Liver (tissue), 9 donors: ENCODE data around the gene PRKD1. TPM values are rescaled to one million over a fixed set of nuclear protein-coding genes. Genes with fewer than 3 reads are reported as not detected.

Source experiments
- DNase-seq: peaks from one replicate; pipeline ENCODE4 v3.0.0-alpha.2; 2017; ENCODE audit warnings: low spot score
- H3K27ac ChIP-seq, 2 donors: one replicate each; pipeline ENCODE4 v1.7.0; 2013; ENCODE audit warnings: inconsistent platforms in 2 of 2, low read length in 2 of 2, control low read depth in 1 of 2, low read depth in 1 of 2, mild to moderate bottlenecking in 1 of 2
- H3K27me3 ChIP-seq, 4 donors: one replicate each; pipeline versions ENCODE4 v1.6.1 to v1.7.0; 2013; ENCODE audit warnings: low read length in 3 of 4, inconsistent platforms in 1 of 4, mild to moderate bottlenecking in 1 of 4, moderate library complexity in 1 of 4; ENCODE audit not compliant: control insufficient read depth in 4 of 4, insufficient read depth in 4 of 4
- H3K36me3 ChIP-seq, 4 donors: one replicate each; pipeline versions ENCODE4 v1.6.1 to v1.7.0; 2013; ENCODE audit warnings: low read length in 3 of 4, mild to moderate bottlenecking in 3 of 4, low read depth in 1 of 4, moderate library complexity in 1 of 4; ENCODE audit not compliant: control insufficient read depth in 4 of 4, insufficient read depth in 3 of 4
- H3K4me1 ChIP-seq, 4 donors: one replicate each; pipeline versions ENCODE4 v1.6.1 to v1.7.0; 2013; ENCODE audit warnings: low read length in 3 of 4, mild to moderate bottlenecking in 3 of 4, moderate library complexity in 1 of 4; ENCODE audit not compliant: control insufficient read depth in 4 of 4, insufficient read depth in 4 of 4
- H3K4me3 ChIP-seq, 3 donors: one replicate each; pipeline versions ENCODE4 v1.6.1 to v1.7.0; 2013; ENCODE audit warnings: low read length in 3 of 3, control low read depth in 1 of 3, low read depth in 1 of 3, mild to moderate bottlenecking in 1 of 3
- H3K9ac ChIP-seq, 2 donors: one replicate each; pipeline ENCODE4 v1.7.0; 2013; ENCODE audit warnings: low read length in 2 of 2, mild to moderate bottlenecking in 2 of 2, moderate library complexity in 2 of 2, control low read depth in 1 of 2, low read depth in 1 of 2
- H3K9me3 ChIP-seq, 4 donors: one replicate each; pipeline versions ENCODE4 v1.6.1 to v1.7.0; 2013; ENCODE audit warnings: low read length in 3 of 4; ENCODE audit not compliant: control insufficient read depth in 4 of 4
- ATF3 ChIP-seq: IDR thresholded peaks from 2 replicates; pipeline ENCODE4 v1.6.1; 2016; ENCODE audit warnings: antibody characterized with exemption
- CTCF ChIP-seq: fragments of 150-350 bp; IDR thresholded peaks from 2 replicates; pipeline ENCODE4 v1.5.1; 2017; ENCODE audit warnings: improper control_type of control experiment, low read depth, low read length; ENCODE audit not compliant: missing input control
- EGR1 ChIP-seq, 2 donors: IDR thresholded peaks; 2 replicates each; pipeline ENCODE4 v1.6.1; 2016 to 2018; ENCODE audit warnings: antibody characterized with exemption in 2 of 2, low read depth in 2 of 2
- FOXA1 ChIP-seq: IDR thresholded peaks from 2 replicates; pipeline ENCODE4 v1.6.1; 2016; ENCODE audit warnings: antibody characterized with exemption
- FOXA2 ChIP-seq: IDR thresholded peaks from 2 replicates; pipeline ENCODE4 v1.6.1; 2016; ENCODE audit warnings: antibody characterized with exemption
- GABPA ChIP-seq, 2 donors: IDR thresholded peaks in 1 of 2; conservative IDR thresholded peaks in 1 of 2; 2 replicates each; pipeline ENCODE4 v1.6.1; 2016; ENCODE audit warnings: antibody characterized with exemption in 2 of 2, mild to moderate bottlenecking in 1 of 2, moderate library complexity in 1 of 2
- HNF4A ChIP-seq, 2 donors: conservative IDR thresholded peaks; 2 replicates each; pipeline ENCODE4 v1.6.1; 2016; ENCODE audit warnings: antibody characterized with exemption in 2 of 2, mild to moderate bottlenecking in 2 of 2
- HNF4G ChIP-seq: IDR thresholded peaks from 2 replicates; pipeline ENCODE4 v1.6.1; 2016; ENCODE audit warnings: antibody characterized with exemption
- JUND ChIP-seq, 2 donors: IDR thresholded peaks; 2 replicates each; pipeline ENCODE4 v1.6.1; 2016; ENCODE audit warnings: antibody characterized with exemption in 2 of 2
- MAX ChIP-seq: IDR thresholded peaks from 2 replicates; pipeline ENCODE4 v1.6.1; 2016; ENCODE audit warnings: antibody characterized with exemption
- NR2F2 ChIP-seq: IDR thresholded peaks from 2 replicates; pipeline ENCODE4 v1.6.1; 2016; ENCODE audit warnings: antibody characterized with exemption
- REST ChIP-seq: IDR thresholded peaks from 2 replicates; pipeline ENCODE4 v1.6.1; 2016; ENCODE audit warnings: antibody characterized with exemption, mild to moderate bottlenecking
- RXRA ChIP-seq, 2 donors: IDR thresholded peaks; 2 replicates each; pipeline ENCODE4 v1.6.1; 2017 to 2018; ENCODE audit warnings: antibody characterized with exemption in 2 of 2, mild to moderate bottlenecking in 1 of 2
- SP1 ChIP-seq: IDR thresholded peaks from 2 replicates; pipeline ENCODE4 v1.6.1; 2018; ENCODE audit warnings: antibody characterized with exemption, mild to moderate bottlenecking
- TAF1 ChIP-seq: conservative IDR thresholded peaks from 2 replicates; pipeline ENCODE4 v1.6.1; 2016; ENCODE audit warnings: antibody characterized with exemption, mild to moderate bottlenecking
- YY1 ChIP-seq: IDR thresholded peaks from 2 replicates; pipeline ENCODE4 v1.6.1; 2016; ENCODE audit warnings: antibody characterized with exemption, mild to moderate bottlenecking
- ZBTB33 ChIP-seq: IDR thresholded peaks from 2 replicates; pipeline ENCODE4 v1.6.1; 2016; ENCODE audit warnings: antibody characterized with exemption
- WGBS: extraction: QIAGEN DNeasy Blood & Tissue Kit; methylation state at CpG from one replicate; pipeline ENCODE4 v1.1.7; 2013; 5-methylcytosine and 5-hydroxymethylcytosine counted together
- polyA plus RNA-seq, 2 donors: library from polyadenylated mRNA; stranded (reverse) in 1 of 2; unstranded in 1 of 2; fragments of 200-250 nt in 1 of 2; fragments of >200 nt in 1 of 2; fragmentation: Nextera tagmentation in 1 of 2; extraction: Ambion mirVana in 1 of 2; gene quantifications; one replicate each; pipeline versions ENCODE4 v1.2.1 to v1.2.3, GENCODE V29; 2013 to 2015
- total RNA-seq, 2 donors: library from RNA; depleted of rRNA; stranded (reverse); fragments of >200 nt; gene quantifications; one replicate each; pipeline ENCODE4 v1.2.3, GENCODE V29; 2014
- donor health status: healthy.
- donor health status: healthy.
- donor health status: healthy.
- donor health status: healthy.
- donor health status: healthy.

Gene PRKD1
- total and polyA plus RNA-seq, 4 donors = 0.85 to 5.0 (median 0.99) TPM

GRCh38 chr14:29896354-29896821 lies 31.3 kb downstream of the PRKD1 start:
- Histone ChIP-seq H3K4me1 (no peaks in the 10 kb centered on the region), H3K27me3 (no peaks in the 10 kb centered on the region), H3K9me3 (no peaks in the 10 kb centered on the region), H3K9ac (no peak overlapping the region), H3K36me3 (no peaks in the 10 kb centered on the region), H3K4me3 (no peak overlapping the region), H3K27ac (no peak overlapping the region)
- WGBS = 36% methylated on average over 4 of the region's 4 CpGs
- DNase-seq = no peak
- TF ChIP-seq ATF3 (no peak), JUND (IDR thresholded peaks at IDR 0.05) (no peak), YY1 (no peak), GABPA (IDR thresholded peaks at IDR 0.05 in 1 of 2, conservative IDR thresholded peaks at IDR 0.05 in 1 of 2) (no peak), TAF1 (no peak), FOXA1 (no peak), MAX (no peak), FOXA2 (no peak), SP1 (no peak), EGR1 (IDR thresholded peaks at IDR 0.05; ENCODE audit: low read depth in 2 of 2) (no peak), NR2F2 (no peak), CTCF (no peak), HNF4A (conservative IDR thresholded peaks at IDR 0.05) (no peak), ZBTB33 (no peak), REST (no peak)

GRCh38 chr14:29895591-29896083 lies 32.0 kb downstream of the PRKD1 start:
- Histone ChIP-seq H3K4me1 (no peaks in the 10 kb centered on the region), H3K27me3 (no peaks in the 10 kb centered on the region), H3K27ac (no peak overlapping the region), H3K9me3 (no peaks in the 10 kb centered on the region), H3K9ac (no peak overlapping the region), H3K36me3 (no peaks in the 10 kb centered on the region), H3K4me3 (no peak overlapping the region)
- DNase-seq = no peak
- TF ChIP-seq HNF4G (no peak), RXRA (IDR thresholded peaks at IDR 0.05) (no peak), EGR1 (IDR thresholded peaks at IDR 0.05; ENCODE audit: low read depth in 2 of 2) (no peak), FOXA1 (no peak), MAX (no peak), ZBTB33 (no peak)
- 37% methylated on average over 7 of the region's 7 CpGs for WGBS
